Prostate gland (tissue), 2 donors: ENCODE results near the gene DCTN2. TPM values are rescaled to one million over a fixed set of nuclear protein-coding genes. Genes with fewer than 3 reads are reported as not detected.

ENCODE experiments used
- DNase-seq: peaks from one replicate; pipeline ENCODE4 v3.0.0-alpha.2; 2019; ENCODE audit warnings: low spot score
- H3K27ac ChIP-seq, 2 donors: fragments of 200-600 bp; sonication (generic); 2 replicates each; pipeline ENCODE4 v1.5.1; 2017 to 2019
- H3K27me3 ChIP-seq: fragments of 200-600 bp; sonication (generic); replicated peaks from 2 replicates; pipeline ENCODE4 v1.5.1; 2019; ENCODE audit not compliant: insufficient read depth
- H3K36me3 ChIP-seq, 2 donors: fragments of 200-600 bp; sonication (generic); 1 replicate in 1 of 2; 2 replicates in 1 of 2; pipeline versions ENCODE4 v1.5.1 to v1.8.1; 2017 to 2019
- H3K4me1 ChIP-seq: fragments of 200-600 bp; sonication (generic); replicated peaks from 2 replicates; pipeline ENCODE4 v1.5.1; 2019
- H3K4me3 ChIP-seq, 2 donors: fragments of 200-600 bp; sonication (generic); 2 replicates each; pipeline ENCODE4 v1.5.1; 2017 to 2019
- H3K9me3 ChIP-seq: fragments of 200-600 bp; sonication (generic); 2 replicates; pipeline ENCODE4 v1.5.1; 2017
- CTCF ChIP-seq, 4 experiments: fragments of 200-600 bp in 2 of 4; fragments of 450-650 bp in 2 of 4; sonication (generic) in 2 of 4; IDR thresholded peaks; 1 replicate in 3 of 4; 2 replicates in 1 of 4; pipeline ENCODE4 v1.5.1; 2016 to 2019; ENCODE audit warnings: antibody characterized with exemption in 4 of 4, mild to moderate bottlenecking in 2 of 4, moderate library complexity in 2 of 4
- POLR2A ChIP-seq: fragments of 450-650 bp; IDR thresholded peaks from one replicate; pipeline ENCODE4 v1.6.1; 2016; ENCODE audit warnings: antibody characterized with exemption, mild to moderate bottlenecking
- POLR2AphosphoS5 ChIP-seq: sonication (generic); formaldehyde crosslinking; IDR thresholded peaks from one replicate; pipeline ENCODE4 v1.6.1; 2017; ENCODE audit warnings: antibody characterized with exemption
- WGBS: methylation state at CpG from one replicate; pipeline ENCODE4 v1.1.5; 2018; 5-methylcytosine and 5-hydroxymethylcytosine counted together
- intact Hi-C: fragments of 100-400 bp; cut with DNase I; formaldehyde crosslinking; loops from one replicate; pipeline ENCODE4 v1.14.2; 2022
- total RNA-seq, 2 donors: library from RNA; depleted of rRNA; stranded (reverse); fragments of >200 nt; gene quantifications; one replicate each; pipeline ENCODE4 v1.1.0, GENCODE V29; 2016

Gene DCTN2
- 100 to 1,000 TPM; 131 to 157 TPM for total RNA-seq

- TF ChIP-seq POLR2A: peak; percentile 55
- no peak for TF ChIP-seq CTCF (IDR thresholded peaks at IDR 0.05)
- TF ChIP-seq POLR2AphosphoS5: no peak
- peak within 1 kb of the TSS; percentile 84 to 88 for H3K27ac ChIP-seq
- peaks cover 11% of the 10 kb centered on the region for H3K27me3 ChIP-seq
- H3K36me3 ChIP-seq: no peaks in the 10 kb centered on the region
- H3K4me1 ChIP-seq: peaks cover 7% of the 10 kb centered on the region
- H3K9me3 ChIP-seq: no peaks in the 10 kb centered on the region
- intact Hi-C loops: no loop called here
- DNase-seq: peak; percentile 95
- WGBS: under 1% methylated on average over 56 of the region's 56 CpGs
- peak within 1 kb of the TSS; percentile 99 for H3K4me3 ChIP-seq
Observed at GRCh38 chr12:57546438-57547287, at the start of gene DCTN2. DCTN2 (minus strand) TSS chr12:57547192; CDS start chr12:57547063, 129 bp downstream.

- peaks cover 12% of the 10 kb centered on the region for H3K4me1 ChIP-seq
- TF ChIP-seq CTCF (IDR thresholded peaks at IDR 0.05): no peak
- TF ChIP-seq POLR2A: no peak
- no peak for TF ChIP-seq POLR2AphosphoS5
- 73% methylated on average over 4 of the region's 4 CpGs for WGBS
- H3K27ac ChIP-seq: no peak overlapping the region
- no peaks in the 10 kb centered on the region for H3K36me3 ChIP-seq
- H3K27me3 ChIP-seq: no peaks in the 10 kb centered on the region
- intact Hi-C loops: no loop called here
- no peaks in the 10 kb centered on the region for H3K9me3 ChIP-seq
- no peak overlapping the region for H3K4me3 ChIP-seq
- no peak for DNase-seq
Observed at GRCh38 chr12:57593187-57593586, 46.2 kb upstream of the DCTN2 start.

- TF ChIP-seq CTCF (IDR thresholded peaks at IDR 0.05): no peak
- no peak for TF ChIP-seq POLR2A
- 73% methylated on average over 2 of the region's 2 CpGs for WGBS
Observed at GRCh38 chr12:57592551-57593165, 45.7 kb upstream of the DCTN2 start.

GRCh38 chr12:57591782-57592325, 44.9 kb upstream of the DCTN2 start:
- Histone ChIP-seq H3K9me3 (no peaks in the 10 kb centered on the region), H3K27me3 (no peaks in the 10 kb centered on the region), H3K36me3 (no peaks in the 10 kb centered on the region), H3K27ac (peak overlapping the region; percentile 72 to 83), H3K4me3 (peak overlapping the region; percentile 95 to 98), H3K4me1 (peaks cover 12% of the 10 kb centered on the region)
- no peak for DNase-seq
- TF ChIP-seq CTCF (IDR thresholded peaks at IDR 0.05): no peak
- no peak for TF ChIP-seq POLR2AphosphoS5
- TF ChIP-seq POLR2A: no peak
- intact Hi-C loops: no loop called here
- WGBS: 27% methylated on average over 10 of the region's 10 CpGs

More at GRCh38 chr12:57592551-57593165, 45.7 kb upstream of the DCTN2 start:
- DNase-seq: no peak
- H3K27ac ChIP-seq: no peak overlapping the region
- no peaks in the 10 kb centered on the region for H3K9me3 ChIP-seq
- intact Hi-C loops: no loop called here
- H3K27me3 ChIP-seq: no peaks in the 10 kb centered on the region
- peaks cover 12% of the 10 kb centered on the region for H3K4me1 ChIP-seq
- H3K36me3 ChIP-seq: no peaks in the 10 kb centered on the region
- H3K4me3 ChIP-seq: no peak overlapping the region
